Measurements from ENCODE around the gene CDCA7L. TPM values are rescaled to one million over a fixed set of nuclear protein-coding genes. Genes with fewer than 3 reads are reported as not detected.

The CDCA7L gene
- polyA plus RNA-seq, 1 donor (not counting 4 experiments of a cell fraction or from before 2014, with no cell fraction given): 31.8 TPM

- H3K9me1 ChIP-seq (ENCODE audit: control insufficient read depth, extremely low read depth, insufficient read depth, low read length): no peaks in the 10 kb centered on the region
- no peaks in the 10 kb centered on the region for H3K27me3 ChIP-seq (ENCODE audit: control insufficient read depth, extremely low read depth, insufficient read depth, low read length)
- no peaks in the 10 kb centered on the region for H3K9me3 ChIP-seq (ENCODE audit: control insufficient read depth, low read depth, low read length)
- no peaks in the 10 kb centered on the region for H3K36me3 ChIP-seq (ENCODE audit: control insufficient read depth in 2 of 2, extremely low read depth in 1 of 2, insufficient read depth in 2 of 2, low read length in 2 of 2)
- dilution Hi-C loops (cut with MboI; ENCODE audit: extremely low pct_ligation_motif_present, low sequenced_read_pairs): no loop called here
- no peak overlapping the region for H2AFZ ChIP-seq (ENCODE audit: control insufficient read depth, low read length)
- no peak overlapping the region for H3K4me3 ChIP-seq (ENCODE audit: control insufficient read depth in 2 of 3, extremely low read depth in 1 of 3, insufficient read depth in 2 of 3, low read depth in 1 of 3, low read length in 3 of 3)
- FAIRE-seq (no peak), DNase-seq (ENCODE audit: low read depth, low spot score) (no peak)
- no peaks in the 10 kb centered on the region for H4K20me1 ChIP-seq (ENCODE audit: control insufficient read depth, extremely low read depth, insufficient read depth, low read length)
- TF ChIP-seq EZH2 (IDR thresholded peaks at IDR 0.05; ENCODE audit: low read length) (no peak), CTCF (optimal IDR thresholded peaks at IDR 0.05 in 1 of 3, IDR thresholded peaks at IDR 0.05 in 1 of 3, conservative IDR thresholded peaks at IDR 0.05 in 1 of 3; ENCODE audit: extremely low read depth in 1 of 3, insufficient read depth in 2 of 3, low read length in 3 of 3) (no peak)
- H3K4me2 ChIP-seq (ENCODE audit: control insufficient read depth, extremely low read depth, insufficient read depth, low read depth, low read length): no peak overlapping the region
- H3K9ac ChIP-seq (ENCODE audit: control insufficient read depth, extremely low read depth, insufficient read depth, low read length): no peak overlapping the region
- no peaks in the 10 kb centered on the region for H3K79me2 ChIP-seq (ENCODE audit: control insufficient read depth, insufficient read depth, low read length)
- peaks cover 4% of the 10 kb centered on the region for H3K4me1 ChIP-seq (ENCODE audit: control insufficient read depth, extremely low read depth, insufficient read depth, low read length)
- H3K27ac ChIP-seq (ENCODE audit: control insufficient read depth, insufficient read depth, low read length): no peak overlapping the region
Observed at GRCh38 chr7:21962677-21963076, 17.0 kb upstream of the CDCA7L start.

GRCh38 chr7:21960922-21961321 lies 15.2 kb upstream of the CDCA7L start:
- Histone ChIP-seq H3K4me1 (ENCODE audit: control insufficient read depth, extremely low read depth, insufficient read depth, low read length) (peaks cover 4% of the 10 kb centered on the region), H3K27ac (ENCODE audit: control insufficient read depth, insufficient read depth, low read length) (no peak overlapping the region), H2AFZ (ENCODE audit: control insufficient read depth, low read length) (no peak overlapping the region), H3K9me1 (ENCODE audit: control insufficient read depth, extremely low read depth, insufficient read depth, low read length) (no peaks in the 10 kb centered on the region), H3K4me3 (ENCODE audit: control insufficient read depth in 2 of 3, extremely low read depth in 1 of 3, insufficient read depth in 2 of 3, low read depth in 1 of 3, low read length in 3 of 3) (no peak overlapping the region), H3K9ac (ENCODE audit: control insufficient read depth, extremely low read depth, insufficient read depth, low read length) (no peak overlapping the region), H3K4me2 (ENCODE audit: control insufficient read depth, extremely low read depth, insufficient read depth, low read depth, low read length) (no peak overlapping the region), H3K36me3 (ENCODE audit: control insufficient read depth in 2 of 2, extremely low read depth in 1 of 2, insufficient read depth in 2 of 2, low read length in 2 of 2) (no peaks in the 10 kb centered on the region), H3K27me3 (ENCODE audit: control insufficient read depth, extremely low read depth, insufficient read depth, low read length) (no peaks in the 10 kb centered on the region), H4K20me1 (ENCODE audit: control insufficient read depth, extremely low read depth, insufficient read depth, low read length) (no peaks in the 10 kb centered on the region), H3K79me2 (ENCODE audit: control insufficient read depth, insufficient read depth, low read length) (no peaks in the 10 kb centered on the region), H3K9me3 (ENCODE audit: control insufficient read depth, low read depth, low read length) (no peaks in the 10 kb centered on the region)
- DNase-seq (ENCODE audit: low read depth, low spot score) (no peak), FAIRE-seq (no peak)
- dilution Hi-C loops (cut with MboI; ENCODE audit: extremely low pct_ligation_motif_present, low sequenced_read_pairs): no loop called here
- TF ChIP-seq EZH2 (IDR thresholded peaks at IDR 0.05; ENCODE audit: low read length) (no peak), CTCF (optimal IDR thresholded peaks at IDR 0.05 in 1 of 3, IDR thresholded peaks at IDR 0.05 in 1 of 3, conservative IDR thresholded peaks at IDR 0.05 in 1 of 3; ENCODE audit: extremely low read depth in 1 of 3, insufficient read depth in 2 of 3, low read length in 3 of 3) (no peak)

All from keratinocyte (primary cell).